AG04449 (cell line): ENCODE results near the gene SPTBN1.
A peak's percentile ranks its signal among the peaks of the same experiment; 100 is the strongest.

Experiments
- CTCF ChIA-PET: fragments of 350-600 bp; formaldehyde crosslinking; extraction: SDS; loops from one replicate; lab custom pipeline; 2021; ENCODE audit warnings: antibody characterized with exemption; lab: Yijun Ruan, JAX
- POLR2A ChIA-PET: fragments of 400-600, 350-600 bp; formaldehyde crosslinking; extraction: SDS; loops from one replicate; lab custom pipeline; 2020; ENCODE audit warnings: antibody characterized with exemption, inconsistent platforms; lab: Yijun Ruan, JAX
- DNase-seq: peaks from one replicate; pipeline ENCODE4 v3.0.0-alpha.2; 2010; ENCODE audit warnings: low read depth, low spot score
- H3K4me3 ChIP-seq: 2 replicates; pipeline ENCODE4 v1.5.1; 2011; ENCODE audit warnings: low read depth, mild to moderate bottlenecking, control low read depth, low read length
- TF ChIP-seq, protein P1 (sequence below): IDR thresholded peaks from one replicate; pipeline ENCODE4 v1.5.1; 2011; ENCODE audit warnings: mild to moderate bottlenecking, moderate library complexity, low read length, control low read depth, inconsistent platforms; ENCODE audit not compliant: insufficient read depth; ENCODE audit errors: missing control alignments

SPTBN1 gene

DNA sequence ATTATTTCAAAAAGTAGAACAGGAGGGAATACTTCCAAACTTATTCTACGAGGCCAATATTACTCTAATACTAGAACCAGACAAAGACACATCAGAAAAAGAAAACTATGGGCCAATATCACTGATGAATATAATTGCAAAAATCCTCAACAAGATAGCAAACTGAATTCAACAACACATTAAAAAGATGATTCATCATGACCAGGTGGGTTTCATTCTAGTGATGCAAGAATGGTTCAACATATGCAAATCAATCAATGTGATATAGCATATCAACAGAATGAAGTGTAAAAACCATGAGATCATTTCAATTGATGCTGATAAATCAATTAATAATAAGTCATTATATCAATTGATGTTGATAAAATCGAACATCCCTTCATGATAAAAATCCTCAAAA lies 244.9 kb downstream of the SPTBN1 start:
- CTCF ChIA-PET = interaction anchor here (0.7 to 0.9 kb wide), 2 partner anchors 36 to 593 kb away, joined by 3 read pairs; no protein-coding TSS in a partner anchor
- H3K4me3 ChIP-seq = no peak overlapping the region
- TF ChIP-seq, protein P1, sequence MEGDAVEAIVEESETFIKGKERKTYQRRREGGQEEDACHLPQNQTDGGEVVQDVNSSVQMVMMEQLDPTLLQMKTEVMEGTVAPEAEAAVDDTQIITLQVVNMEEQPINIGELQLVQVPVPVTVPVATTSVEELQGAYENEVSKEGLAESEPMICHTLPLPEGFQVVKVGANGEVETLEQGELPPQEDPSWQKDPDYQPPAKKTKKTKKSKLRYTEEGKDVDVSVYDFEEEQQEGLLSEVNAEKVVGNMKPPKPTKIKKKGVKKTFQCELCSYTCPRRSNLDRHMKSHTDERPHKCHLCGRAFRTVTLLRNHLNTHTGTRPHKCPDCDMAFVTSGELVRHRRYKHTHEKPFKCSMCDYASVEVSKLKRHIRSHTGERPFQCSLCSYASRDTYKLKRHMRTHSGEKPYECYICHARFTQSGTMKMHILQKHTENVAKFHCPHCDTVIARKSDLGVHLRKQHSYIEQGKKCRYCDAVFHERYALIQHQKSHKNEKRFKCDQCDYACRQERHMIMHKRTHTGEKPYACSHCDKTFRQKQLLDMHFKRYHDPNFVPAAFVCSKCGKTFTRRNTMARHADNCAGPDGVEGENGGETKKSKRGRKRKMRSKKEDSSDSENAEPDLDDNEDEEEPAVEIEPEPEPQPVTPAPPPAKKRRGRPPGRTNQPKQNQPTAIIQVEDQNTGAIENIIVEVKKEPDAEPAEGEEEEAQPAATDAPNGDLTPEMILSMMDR = no peak
- POLR2A ChIA-PET = no interaction called here
- DNase-seq = no peak

DNA sequence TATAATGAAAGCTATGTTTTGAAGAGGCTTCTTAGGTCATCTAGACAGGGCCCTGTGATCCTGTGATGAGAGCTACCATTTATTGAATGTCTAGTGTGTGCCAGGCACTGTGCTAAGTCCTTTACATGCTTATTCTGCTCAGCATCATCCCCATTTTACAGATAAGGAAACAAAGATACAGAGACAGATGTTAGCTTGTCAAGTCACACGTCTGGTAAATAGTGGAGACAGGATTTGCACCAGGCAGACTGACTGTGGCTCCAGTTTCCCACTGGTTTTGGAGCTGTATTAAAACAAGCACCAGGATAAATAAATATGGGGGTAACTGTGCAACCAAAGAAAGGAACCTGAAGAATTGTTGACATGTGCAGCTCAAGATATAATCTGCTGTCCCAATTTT lies 248.1 kb downstream of the SPTBN1 start:
- H3K4me3 ChIP-seq = no peak overlapping the region
- DNase-seq = no peak
- ChIA-PET CTCF (interaction anchor here (0.6 to 8.4 kb wide), 64 partner anchors 9 to 791 kb away, joined by 3 to 178 read pairs (median 4); no protein-coding TSS in a partner anchor), POLR2A (no interaction called here)
- TF ChIP-seq, protein P1 = no peak

DNA sequence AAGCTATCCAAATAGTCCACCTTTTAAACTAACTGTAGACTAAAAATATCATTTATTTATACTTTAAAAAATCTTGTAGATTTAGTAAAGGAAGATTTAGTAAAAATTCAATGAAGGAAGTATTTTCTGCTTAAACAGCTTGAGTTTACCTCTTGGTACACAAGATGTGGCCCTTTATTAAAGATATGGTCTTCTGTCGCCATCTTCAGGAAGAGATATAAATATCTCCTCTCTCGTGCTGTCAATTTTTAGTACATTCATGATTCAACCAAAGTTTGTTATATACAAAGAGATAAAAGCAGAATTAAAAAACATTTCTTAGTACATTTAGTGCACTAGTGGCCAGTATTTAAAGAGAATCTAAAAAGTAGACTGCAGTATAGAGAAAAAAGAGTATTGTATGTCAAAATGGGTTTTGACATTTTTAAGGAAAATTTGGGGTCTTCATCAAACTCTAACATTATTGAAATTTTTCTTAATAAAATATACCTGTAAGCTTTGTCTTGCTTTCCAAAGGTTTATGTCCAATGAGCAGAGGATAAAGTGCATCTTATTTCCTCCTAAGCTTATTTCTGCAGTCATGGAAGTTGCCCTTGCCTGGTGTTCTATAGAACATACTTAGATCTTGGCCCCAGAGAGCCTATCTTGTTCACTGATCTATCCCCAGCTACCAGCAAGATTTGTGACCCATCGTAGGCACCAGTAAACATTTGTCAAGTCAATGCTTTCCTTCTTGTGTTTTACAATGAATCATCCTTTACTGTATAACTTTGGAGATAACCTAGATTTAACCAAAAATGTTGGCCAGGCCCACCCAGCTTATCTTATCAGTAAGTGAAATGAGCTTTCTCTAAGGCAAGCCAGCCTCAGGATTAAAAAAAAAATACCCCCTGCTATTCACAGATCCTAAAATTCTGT lies 248.8 kb downstream of the SPTBN1 start:
- CTCF ChIA-PET = interaction anchor here (0.7 to 8.4 kb wide), 66 partner anchors 10 to 792 kb away, joined by 3 to 178 read pairs (median 4); no protein-coding TSS in a partner anchor
- no peak for DNase-seq
- POLR2A ChIA-PET = no interaction called here
- no peak overlapping the region for H3K4me3 ChIP-seq
- TF ChIP-seq, protein P1 = peak; percentile 12

DNA sequence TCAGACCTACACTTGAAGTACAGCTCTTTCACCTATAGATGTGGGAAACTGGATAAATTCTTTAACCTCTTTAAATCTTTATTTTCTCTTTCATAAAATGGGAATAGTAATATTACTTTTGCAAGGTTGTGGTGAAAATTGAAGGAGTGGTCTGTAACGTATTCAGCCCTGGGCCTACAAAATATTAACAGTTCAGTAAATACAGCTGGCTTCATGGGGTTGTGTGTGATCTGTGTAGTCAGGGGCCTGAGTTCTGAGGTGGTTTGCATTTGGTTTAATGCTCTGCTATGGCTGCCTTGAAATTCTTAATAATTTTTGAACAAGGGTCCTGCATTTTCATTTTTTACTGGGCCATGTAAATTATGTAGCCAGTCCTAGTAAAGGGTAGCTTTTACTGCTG lies 250.5 kb downstream of the SPTBN1 start:
- H3K4me3 ChIP-seq = no peak overlapping the region
- DNase-seq = no peak
- CTCF ChIA-PET = interaction anchor here (0.8 to 8.4 kb wide), 11 partner anchors 10 to 602 kb away, joined by 3 to 178 read pairs (median 8); partner anchors contain the start of gene EML6
- TF ChIP-seq, protein P1 = no peak
- POLR2A ChIA-PET = no interaction called here

DNA sequence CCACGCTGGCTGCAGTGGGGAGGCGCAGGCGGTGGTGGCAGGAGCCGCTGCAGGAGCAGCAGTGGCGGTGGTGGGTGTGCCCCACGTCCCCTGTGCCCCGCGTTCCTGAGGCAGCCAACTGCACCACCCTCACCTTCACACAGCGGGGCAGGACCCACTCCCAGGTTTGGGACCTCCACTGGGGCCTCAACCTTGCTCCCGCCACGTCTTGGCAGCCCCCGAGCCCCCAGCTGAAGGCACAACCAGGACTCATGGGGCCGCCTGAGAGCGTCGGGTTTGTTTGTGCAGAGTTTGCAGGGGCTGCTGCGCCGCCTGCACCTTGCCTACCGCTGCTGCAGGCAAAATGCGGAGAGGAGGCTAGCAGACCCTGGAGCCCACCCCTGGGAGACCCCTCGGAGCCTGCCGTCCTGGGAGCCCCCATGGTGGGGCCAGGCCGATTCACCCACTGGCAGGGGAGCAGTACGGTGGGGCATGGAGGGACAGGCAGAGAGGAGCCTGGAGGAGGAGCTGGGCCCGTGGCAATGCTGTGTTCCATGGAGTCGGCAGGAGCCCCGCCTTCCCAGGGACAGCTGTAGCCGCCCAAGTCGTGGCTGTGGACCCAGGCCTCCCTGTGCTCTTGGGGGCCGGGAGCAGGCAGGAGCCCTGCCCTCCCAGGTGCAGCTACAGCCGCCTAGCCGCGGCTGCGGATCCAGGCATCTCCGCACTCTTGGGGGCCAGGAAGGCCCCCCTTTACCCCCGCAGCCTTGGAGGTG lies 252.6 kb downstream of the SPTBN1 start:
- ChIA-PET POLR2A (no interaction called here), CTCF (interaction anchor here (1.2 to 8.4 kb wide), 6 partner anchors 14 to 669 kb away, joined by 3 to 178 read pairs (median 23); partner anchors contain the start of gene EML6)
- TF ChIP-seq, protein P1 = no peak
- H3K4me3 ChIP-seq = peak overlapping the region; percentile 48
- DNase-seq = no peak
